Astrocyte (in vitro differentiated cells and primary cell): ENCODE data around the gene ITGB3BP. TPM values are rescaled to one million over a fixed set of nuclear protein-coding genes. Genes with fewer than 3 reads are reported as not detected.
"Not testable (repeated sequence)": the region's sequence is repeated elsewhere in the genome, so short reads cannot be mapped to it uniquely, and the experiment has no call there.

Experiments used
- DNase-seq: peaks from one replicate; pipeline ENCODE4 v3.0.0-alpha.2; 2010; ENCODE audit warnings: low read depth
- FAIRE-seq: peaks from 2 replicates; lab custom pipeline; 2011; peaks lifted over from hg19 to GRCh38; lab: Jason Lieb, UNC
- H2AFZ ChIP-seq: 2 replicates; pipeline ENCODE4 v1.6.0; 2012; ENCODE audit warnings: low read depth, low read length, inconsistent platforms
- H3K27ac ChIP-seq: 2 replicates; pipeline ENCODE4 v1.5.1; 2011; ENCODE audit warnings: low read depth, low read length, inconsistent platforms
- H3K27me3 ChIP-seq: 2 replicates; pipeline ENCODE4 v1.6.0; 2011; ENCODE audit warnings: low read length, inconsistent platforms; ENCODE audit not compliant: insufficient read depth
- H3K36me3 ChIP-seq: 2 replicates; pipeline ENCODE4 v1.5.1; 2011; ENCODE audit warnings: low read length, inconsistent platforms; ENCODE audit not compliant: insufficient read depth
- H3K4me1 ChIP-seq: 2 replicates; pipeline ENCODE4 v1.5.1; 2011; ENCODE audit warnings: low read length, inconsistent platforms; ENCODE audit not compliant: insufficient read depth
- H3K4me2 ChIP-seq: 2 replicates; pipeline ENCODE4 v1.6.0; 2012; ENCODE audit warnings: low read length, inconsistent platforms
- H3K4me3 ChIP-seq: 2 replicates; pipeline ENCODE4 v1.5.1; 2011; ENCODE audit warnings: low read depth, mild to moderate bottlenecking, low read length, inconsistent platforms; ENCODE audit not compliant: insufficient read depth
- H3K79me2 ChIP-seq: 2 replicates; pipeline ENCODE4 v1.6.0; 2012; ENCODE audit warnings: mild to moderate bottlenecking, low read length, inconsistent platforms; ENCODE audit not compliant: insufficient read depth
- H3K9ac ChIP-seq: 2 replicates; pipeline ENCODE4 v1.6.0; 2012; ENCODE audit warnings: mild to moderate bottlenecking, low read length, inconsistent platforms
- H3K9me3 ChIP-seq: 2 replicates; pipeline ENCODE4 v1.5.1; 2012; ENCODE audit warnings: low read depth, mild to moderate bottlenecking, low read length, inconsistent platforms; ENCODE audit not compliant: insufficient read depth
- H4K20me1 ChIP-seq: 2 replicates; pipeline ENCODE4 v1.6.0; 2012; ENCODE audit warnings: low read length, inconsistent platforms; ENCODE audit not compliant: insufficient read depth
- H3K27ac Mint-ChIP-seq: one replicate; pipeline ENCODE4 v1.8.0; 2021; ENCODE audit warnings: mild to moderate bottlenecking, mixed read lengths; ENCODE audit not compliant: unreplicated experiment
- H3K27me3 Mint-ChIP-seq: one replicate; pipeline ENCODE4 v1.8.0; 2021; ENCODE audit warnings: low read depth, mixed read lengths; ENCODE audit not compliant: unreplicated experiment
- H3K36me3 Mint-ChIP-seq: one replicate; pipeline ENCODE4 v1.8.0; 2021; ENCODE audit warnings: low read depth, mixed read lengths; ENCODE audit not compliant: unreplicated experiment
- H3K4me1 Mint-ChIP-seq: one replicate; pipeline ENCODE4 v1.8.0; 2021; ENCODE audit warnings: low read depth, mixed read lengths; ENCODE audit not compliant: unreplicated experiment
- H3K4me3 Mint-ChIP-seq: one replicate; pipeline ENCODE4 v1.8.0; 2021; ENCODE audit warnings: mild to moderate bottlenecking, moderate library complexity, mixed read lengths; ENCODE audit not compliant: unreplicated experiment
- H3K9me3 Mint-ChIP-seq: one replicate; pipeline ENCODE4 v1.8.0; 2021; ENCODE audit warnings: mild to moderate bottlenecking, mixed read lengths; ENCODE audit not compliant: unreplicated experiment
- CTCF ChIP-seq: IDR thresholded peaks from 2 replicates; pipeline ENCODE4 v1.5.1; 2011; ENCODE audit warnings: low read depth, mild to moderate bottlenecking, inconsistent platforms, low read length, moderate library complexity; ENCODE audit not compliant: insufficient read depth
- EZH2 ChIP-seq: IDR thresholded peaks from 2 replicates; pipeline ENCODE4 v1.6.1; 2012; ENCODE audit warnings: mild to moderate bottlenecking, low read length, inconsistent platforms; ENCODE audit not compliant: insufficient read depth
- total RNA-seq: library from RNA; stranded (reverse); gene quantifications from 2 replicates; pipeline ENCODE4 v1.2.1, GENCODE V29; 2021

The ITGB3BP gene
- total RNA-seq, 1 donor from 2014 or later, result 15.6 TPM

GRCh38 chr1:63428815-63429214 lies 94.2 kb downstream of the ITGB3BP start:
- no peak for TF ChIP-seq CTCF
- no peak for TF ChIP-seq EZH2
- Histone ChIP-seq H3K27ac (no peak overlapping the region), H2AFZ (no peak overlapping the region), H3K9me3 (no peaks in the 10 kb centered on the region), H3K9ac (no peak overlapping the region), H3K27me3 (no peaks in the 10 kb centered on the region), H4K20me1 (no peaks in the 10 kb centered on the region), H3K4me1 (no peaks in the 10 kb centered on the region), H3K36me3 (no peaks in the 10 kb centered on the region), H3K4me2 (no peak overlapping the region), H3K79me2 (no peaks in the 10 kb centered on the region), H3K4me3 (no peak overlapping the region)
- H3K4me3 Mint-ChIP-seq, result no peak overlapping the region
- DNase-seq (no peak), FAIRE-seq (no peak)
- H3K27me3 Mint-ChIP-seq, result no peaks in the 10 kb centered on the region
- peaks cover 4% of the 10 kb centered on the region for H3K36me3 Mint-ChIP-seq
- no peak overlapping the region for H3K27ac Mint-ChIP-seq
- H3K4me1 Mint-ChIP-seq, result no peaks in the 10 kb centered on the region
- H3K9me3 Mint-ChIP-seq, result peaks cover 5% of the 10 kb centered on the region

GRCh38 chr1:63423649-63424048 lies 99.4 kb downstream of the ITGB3BP start:
- H3K4me1 Mint-ChIP-seq, result no peaks in the 10 kb centered on the region
- no peak for FAIRE-seq

GRCh38 chr1:63420746-63421145 lies 102.3 kb downstream of the ITGB3BP start:
- H3K36me3 Mint-ChIP-seq, H3K9me3 ChIP-seq, H4K20me1 ChIP-seq, H3K4me1 ChIP-seq, H3K27ac Mint-ChIP-seq, DNase-seq, FAIRE-seq, H3K9me3 Mint-ChIP-seq, H3K27ac ChIP-seq, H3K36me3 ChIP-seq, H3K9ac ChIP-seq, H3K4me3 Mint-ChIP-seq, H2AFZ ChIP-seq, H3K79me2 ChIP-seq, H3K4me2 ChIP-seq, H3K4me3 ChIP-seq, H3K27me3 ChIP-seq, H3K27me3 Mint-ChIP-seq, H3K4me1 Mint-ChIP-seq: not testable (repeated sequence)

More at GRCh38 chr1:63423649-63424048, 99.4 kb downstream of the ITGB3BP start:
- no peaks in the 10 kb centered on the region for H3K4me1 ChIP-seq
- no peak overlapping the region for H3K9ac ChIP-seq
- H3K9me3 ChIP-seq, result no peaks in the 10 kb centered on the region
- no peak overlapping the region for H2AFZ ChIP-seq
- no peak for DNase-seq
- no peaks in the 10 kb centered on the region for H3K27me3 ChIP-seq
- Mint-ChIP-seq H3K9me3 (no peaks in the 10 kb centered on the region), H3K27me3 (no peaks in the 10 kb centered on the region), H3K4me3 (no peak overlapping the region), H3K27ac (no peak overlapping the region), H3K36me3 (no peaks in the 10 kb centered on the region)
- H3K27ac ChIP-seq, result no peak overlapping the region
- no peaks in the 10 kb centered on the region for H3K36me3 ChIP-seq
- TF ChIP-seq CTCF (no peak), EZH2 (no peak)
- H3K4me3 ChIP-seq, result no peak overlapping the region
- H4K20me1 ChIP-seq, result no peaks in the 10 kb centered on the region
- no peaks in the 10 kb centered on the region for H3K79me2 ChIP-seq
- no peak overlapping the region for H3K4me2 ChIP-seq
